ENCODE data around the gene LRMDA.

LRMDA gene

DNA sequence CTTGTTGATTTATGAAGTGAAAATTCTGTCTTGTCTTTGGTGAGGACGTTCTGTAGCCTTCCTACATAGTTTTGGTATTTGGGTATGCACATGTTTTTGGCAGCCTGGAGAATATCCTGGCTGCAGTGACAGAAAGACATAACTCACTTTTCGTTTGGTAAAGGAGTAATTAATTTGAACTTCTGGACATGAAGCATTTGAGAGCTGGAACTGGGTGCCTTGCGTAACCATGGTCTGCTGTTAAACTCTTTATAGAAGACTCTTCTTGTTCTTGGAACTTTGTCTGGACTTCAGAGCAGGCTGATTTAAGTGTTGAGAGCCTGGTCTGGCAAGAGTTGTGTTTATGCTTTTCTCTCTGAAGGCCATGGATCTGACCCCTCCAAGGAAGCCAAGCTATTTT lies 231.3 kb downstream of the LRMDA start:
- H3K9me3 ChIP-seq (ENCODE audit: insufficient read depth, low read length) = no peaks in the 10 kb centered on the region
- no peaks in the 10 kb centered on the region for H3F3A ChIP-seq (ENCODE audit: insufficient read depth)
- no peaks in the 10 kb centered on the region for H3K79me2 ChIP-seq (ENCODE audit: insufficient read depth, low read length)
- no peaks in the 10 kb centered on the region for H3K27me3 ChIP-seq (ENCODE audit: low read length)
- TF ChIP-seq EZH2phosphoT487 (conservative IDR thresholded peaks at IDR 0.05; ENCODE audit: low read length) = no peak
- TF ChIP-seq, protein P1, sequence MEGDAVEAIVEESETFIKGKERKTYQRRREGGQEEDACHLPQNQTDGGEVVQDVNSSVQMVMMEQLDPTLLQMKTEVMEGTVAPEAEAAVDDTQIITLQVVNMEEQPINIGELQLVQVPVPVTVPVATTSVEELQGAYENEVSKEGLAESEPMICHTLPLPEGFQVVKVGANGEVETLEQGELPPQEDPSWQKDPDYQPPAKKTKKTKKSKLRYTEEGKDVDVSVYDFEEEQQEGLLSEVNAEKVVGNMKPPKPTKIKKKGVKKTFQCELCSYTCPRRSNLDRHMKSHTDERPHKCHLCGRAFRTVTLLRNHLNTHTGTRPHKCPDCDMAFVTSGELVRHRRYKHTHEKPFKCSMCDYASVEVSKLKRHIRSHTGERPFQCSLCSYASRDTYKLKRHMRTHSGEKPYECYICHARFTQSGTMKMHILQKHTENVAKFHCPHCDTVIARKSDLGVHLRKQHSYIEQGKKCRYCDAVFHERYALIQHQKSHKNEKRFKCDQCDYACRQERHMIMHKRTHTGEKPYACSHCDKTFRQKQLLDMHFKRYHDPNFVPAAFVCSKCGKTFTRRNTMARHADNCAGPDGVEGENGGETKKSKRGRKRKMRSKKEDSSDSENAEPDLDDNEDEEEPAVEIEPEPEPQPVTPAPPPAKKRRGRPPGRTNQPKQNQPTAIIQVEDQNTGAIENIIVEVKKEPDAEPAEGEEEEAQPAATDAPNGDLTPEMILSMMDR (IDR thresholded peaks at IDR 0.05; ENCODE audit: insufficient read depth, low read length, poor library complexity, severe bottlenecking) = no peak
- no peak overlapping the region for H3K9ac ChIP-seq (ENCODE audit: low read length)
- H4K20me1 ChIP-seq (ENCODE audit: low read depth, low read length) = no peaks in the 10 kb centered on the region
- H2AFZ ChIP-seq (ENCODE audit: low read depth, low read length, severe bottlenecking) = no peak overlapping the region
- H3K4me2 ChIP-seq (ENCODE audit: low read depth, low read length, poor library complexity, severe bottlenecking) = no peak overlapping the region
- no peaks in the 10 kb centered on the region for H3K36me3 ChIP-seq (ENCODE audit: low read length)
- H3K9me2 ChIP-seq (replicated peaks; ENCODE audit: insufficient read depth, low read length) = no peaks in the 10 kb centered on the region
- no peak overlapping the region for H3K4me3 ChIP-seq (ENCODE audit: insufficient read depth, low read length, poor library complexity, severe bottlenecking)
- no peak overlapping the region for H3K27ac ChIP-seq (ENCODE audit: low read depth, low read length)

DNA sequence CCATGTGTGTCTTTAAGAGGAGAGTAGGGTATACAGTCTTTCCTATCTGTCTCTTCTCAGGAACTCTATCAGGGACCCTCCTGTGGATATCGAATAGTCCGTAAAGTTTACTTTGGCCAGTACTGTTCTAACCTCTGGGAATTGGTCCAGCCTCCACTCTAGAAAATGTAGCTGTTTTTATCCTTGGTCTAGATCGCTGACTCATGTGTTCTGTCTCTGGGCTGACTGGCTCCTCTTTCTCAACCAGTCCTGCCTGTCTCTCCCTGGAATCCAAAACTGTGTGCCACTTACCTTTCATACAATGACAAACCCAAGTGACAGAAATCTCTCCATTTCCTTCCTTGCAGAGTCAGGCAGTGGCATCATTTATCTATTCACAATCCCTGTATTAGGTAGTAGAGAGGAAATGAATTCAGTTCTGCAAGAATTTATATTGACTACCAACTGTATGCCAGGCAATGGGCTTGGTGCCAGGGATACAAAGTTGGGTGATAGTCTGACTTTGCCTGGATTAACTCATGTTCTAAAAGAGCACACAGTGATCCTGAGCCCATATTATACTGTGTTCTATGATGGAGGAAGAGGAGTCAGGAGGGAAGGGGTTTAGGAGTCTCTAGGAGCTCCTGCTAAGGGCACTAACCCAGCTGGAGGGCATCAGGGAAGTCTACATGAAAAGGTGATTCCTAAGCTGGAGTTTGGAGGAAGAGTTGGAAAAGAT lies 232.7 kb downstream of the LRMDA start:
- Histone ChIP-seq H2AFZ (ENCODE audit: low read depth, low read length, severe bottlenecking) (no peak overlapping the region), H3K9me3 (ENCODE audit: insufficient read depth, low read length) (no peaks in the 10 kb centered on the region), H3K4me3 (ENCODE audit: insufficient read depth, low read length, poor library complexity, severe bottlenecking) (no peak overlapping the region), H3K27me3 (ENCODE audit: low read length) (no peaks in the 10 kb centered on the region; the same call in 1 of the 2 replicates), H3K9me2 (replicated peaks; ENCODE audit: insufficient read depth, low read length) (no peaks in the 10 kb centered on the region), H3K9ac (ENCODE audit: low read length) (no peak overlapping the region), H3K27ac (ENCODE audit: low read depth, low read length) (no peak overlapping the region), H3K79me2 (ENCODE audit: insufficient read depth, low read length) (no peaks in the 10 kb centered on the region), H3F3A (ENCODE audit: insufficient read depth) (no peaks in the 10 kb centered on the region), H3K4me2 (ENCODE audit: low read depth, low read length, poor library complexity, severe bottlenecking) (no peak overlapping the region), H3K36me3 (ENCODE audit: low read length) (no peaks in the 10 kb centered on the region), H4K20me1 (ENCODE audit: low read depth, low read length) (no peaks in the 10 kb centered on the region)
- TF ChIP-seq, protein P1 (IDR thresholded peaks at IDR 0.05; ENCODE audit: insufficient read depth, low read length, poor library complexity, severe bottlenecking) = no peak
- no peak for TF ChIP-seq EZH2phosphoT487 (conservative IDR thresholded peaks at IDR 0.05; ENCODE audit: low read length)

DNA sequence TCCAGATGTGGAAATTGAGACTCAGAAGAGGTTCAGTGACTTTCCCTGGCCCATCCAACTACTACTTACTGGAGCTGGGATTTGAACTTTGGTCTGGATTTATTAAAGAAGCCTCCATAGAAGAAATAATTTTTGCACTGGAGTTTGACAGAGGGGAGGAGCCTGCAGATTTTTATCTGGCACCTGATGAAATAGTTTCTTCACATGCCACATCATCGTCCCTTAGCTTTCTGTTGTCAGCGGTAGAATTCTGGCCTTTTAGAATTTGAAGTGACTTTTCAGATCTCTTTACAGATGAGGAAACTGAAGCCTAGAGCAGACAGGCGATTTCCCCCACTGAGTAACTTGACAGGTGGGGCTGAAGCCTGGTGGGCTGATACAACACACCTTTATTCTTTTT lies 233.5 kb downstream of the LRMDA start:
- no peak overlapping the region for H3K27ac ChIP-seq (ENCODE audit: low read depth, low read length)
- TF ChIP-seq, protein P1 (IDR thresholded peaks at IDR 0.05; ENCODE audit: insufficient read depth, low read length, poor library complexity, severe bottlenecking) = no peak
- TF ChIP-seq EZH2phosphoT487 (conservative IDR thresholded peaks at IDR 0.05; ENCODE audit: low read length) = no peak
- no peaks in the 10 kb centered on the region for H3K36me3 ChIP-seq (ENCODE audit: low read length)
- H3K9me3 ChIP-seq (ENCODE audit: insufficient read depth, low read length) = no peaks in the 10 kb centered on the region
- no peaks in the 10 kb centered on the region for H3K9me2 ChIP-seq (replicated peaks; ENCODE audit: insufficient read depth, low read length)
- H3K9ac ChIP-seq (ENCODE audit: low read length) = no peak overlapping the region
- H3F3A ChIP-seq (ENCODE audit: insufficient read depth) = no peaks in the 10 kb centered on the region
- H4K20me1 ChIP-seq (ENCODE audit: low read depth, low read length) = no peaks in the 10 kb centered on the region
- no peak overlapping the region for H2AFZ ChIP-seq (ENCODE audit: low read depth, low read length, severe bottlenecking)
- no peaks in the 10 kb centered on the region; the same call in 1 of the 2 replicates for H3K27me3 ChIP-seq (ENCODE audit: low read length)
- no peaks in the 10 kb centered on the region for H3K79me2 ChIP-seq (ENCODE audit: insufficient read depth, low read length)
- H3K4me3 ChIP-seq (ENCODE audit: insufficient read depth, low read length, poor library complexity, severe bottlenecking) = no peak overlapping the region
- no peak overlapping the region for H3K4me2 ChIP-seq (ENCODE audit: low read depth, low read length, poor library complexity, severe bottlenecking)

Data from SU-DHL-6 (cell line).